NCI-H2196 treated with DMSO at 0.1 percent for 48 hours (cell line): Measurements from ENCODE around the gene STIM1.
"Not testable (repeated sequence)": the region's sequence is repeated elsewhere in the genome, so short reads cannot be mapped to it uniquely, and the experiment has no call there.

Experiments used
- DNase-seq: peaks from one replicate; lab custom pipeline; 2025; ENCODE audit not compliant: unreplicated experiment; lab: John Stamatoyannopoulos, UW

Gene STIM1

GRCh38 chr11:3854977-3855807 lies at the start of gene STIM1:
Gene STIM1 (plus strand): TSS chr11:3855664. CDS start chr11:3856271, 607 bp downstream.
- DNase-seq, result peak; percentile 91

DNA sequence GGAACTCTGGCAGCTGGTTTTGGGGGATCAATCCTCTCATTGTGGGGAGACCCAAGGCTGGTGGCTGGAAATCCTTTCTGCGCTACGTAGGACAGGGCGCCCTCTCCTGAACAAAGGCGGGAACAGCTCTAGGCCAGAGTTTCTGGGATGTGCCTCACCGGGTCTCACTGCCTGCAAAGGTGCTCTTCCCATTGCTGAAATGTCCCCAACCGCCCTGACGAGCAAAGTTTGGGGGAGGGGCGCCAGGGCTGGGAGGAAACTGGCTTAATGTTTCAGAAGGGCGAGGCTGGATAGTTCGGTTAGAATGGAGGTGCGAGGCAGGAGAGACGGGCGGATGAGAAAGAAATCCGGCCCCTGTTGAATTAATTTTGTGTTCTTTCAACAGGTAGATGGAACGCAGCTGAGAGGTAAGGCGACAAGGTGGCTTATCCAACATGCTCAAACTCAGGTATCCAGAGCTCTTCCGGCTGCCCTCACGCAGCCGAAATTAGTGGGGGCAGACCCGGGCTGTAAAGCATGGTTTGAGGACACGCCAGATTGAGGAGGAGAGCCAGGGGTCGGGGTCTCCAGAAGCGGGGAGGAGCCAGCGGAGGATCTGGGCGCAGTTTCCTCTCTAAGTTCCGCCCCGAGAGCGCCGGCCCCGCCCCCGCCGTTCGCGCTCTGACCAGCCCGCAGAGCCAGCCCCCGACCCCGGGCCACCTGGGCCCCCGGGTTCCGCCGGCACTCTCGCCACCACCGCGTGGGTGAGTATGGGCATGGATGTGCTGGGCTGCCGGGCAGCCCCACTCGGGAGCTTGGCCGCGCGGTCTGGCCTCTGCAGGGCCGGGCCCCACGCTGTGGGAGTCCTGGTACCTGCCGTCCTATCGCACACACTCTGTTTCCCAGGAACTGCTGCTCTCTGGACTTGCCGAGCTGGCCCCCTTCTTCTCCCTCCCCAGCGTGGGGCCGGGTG lies 47.3 kb upstream of the STIM1 start, which contains the start of gene PGAP2:
Gene PGAP2, plus strand, starts transcription at position 652 of the 952 bp plus-strand sequence. CDS start 2,700 bp downstream, outside the sequence.
- peak; percentile 70 for DNase-seq

DNA sequence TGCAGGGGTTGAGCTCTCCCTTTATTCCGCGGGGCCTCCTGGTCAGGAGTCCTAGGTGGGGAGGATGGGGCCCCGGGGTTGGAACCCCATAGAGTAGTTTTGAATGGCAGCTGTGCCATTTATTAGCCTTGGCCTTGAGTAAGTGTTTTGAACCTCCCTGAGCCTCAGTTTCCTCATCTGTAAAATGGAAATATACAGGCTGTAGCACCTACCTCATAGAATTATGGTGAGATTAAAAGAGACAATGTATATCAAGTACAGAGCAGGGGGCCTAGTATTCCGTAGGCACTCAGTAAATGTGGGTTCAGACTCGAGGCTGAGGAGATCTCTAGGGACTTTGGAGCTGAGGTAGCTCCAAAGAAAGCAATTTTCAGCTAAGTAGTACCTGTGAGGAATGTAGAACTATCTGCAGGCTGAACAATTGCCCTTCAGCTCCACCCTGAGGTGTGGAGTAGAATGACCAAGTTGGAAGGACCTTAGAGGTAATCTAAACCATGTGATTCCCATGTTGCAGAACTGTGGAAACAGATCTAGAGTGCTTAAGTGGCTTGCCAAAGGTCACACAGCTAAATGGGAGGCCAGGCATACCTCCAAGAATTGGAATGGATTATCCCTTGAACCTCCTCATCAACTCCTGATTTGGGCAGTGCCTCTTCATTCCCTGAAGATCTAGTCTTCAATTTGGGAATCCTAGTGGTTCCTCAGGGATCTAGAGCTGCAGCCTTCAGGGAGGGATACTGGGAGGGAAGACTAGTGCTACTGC lies 46.4 kb upstream of the STIM1 start:
- peak; percentile 75 for DNase-seq

- DNase-seq, result no peak
These were observed 45.9 kb upstream of the STIM1 start for GRCh38 chr11:3809624-3809928.

GRCh38 chr11:3810446-3810845 lies 45.0 kb upstream of the STIM1 start:
- DNase-seq, result no peak

GRCh38 chr11:3810951-3811350 lies 44.5 kb upstream of the STIM1 start:
- DNase-seq, result no peak

GRCh38 chr11:3814832-3815231 lies 40.6 kb upstream of the STIM1 start:
- not testable (repeated sequence) for DNase-seq

GRCh38 chr11:3815845-3816244 lies 39.6 kb upstream of the STIM1 start:
- no peak for DNase-seq

GRCh38 chr11:3816673-3817072 lies 38.8 kb upstream of the STIM1 start:
- no peak for DNase-seq

- no peak for DNase-seq
These were observed 38.2 kb upstream of the STIM1 start for GRCh38 chr11:3817181-3817800.

GRCh38 chr11:3820971-3821370 lies 34.5 kb upstream of the STIM1 start:
- DNase-seq, result no peak

DNA sequence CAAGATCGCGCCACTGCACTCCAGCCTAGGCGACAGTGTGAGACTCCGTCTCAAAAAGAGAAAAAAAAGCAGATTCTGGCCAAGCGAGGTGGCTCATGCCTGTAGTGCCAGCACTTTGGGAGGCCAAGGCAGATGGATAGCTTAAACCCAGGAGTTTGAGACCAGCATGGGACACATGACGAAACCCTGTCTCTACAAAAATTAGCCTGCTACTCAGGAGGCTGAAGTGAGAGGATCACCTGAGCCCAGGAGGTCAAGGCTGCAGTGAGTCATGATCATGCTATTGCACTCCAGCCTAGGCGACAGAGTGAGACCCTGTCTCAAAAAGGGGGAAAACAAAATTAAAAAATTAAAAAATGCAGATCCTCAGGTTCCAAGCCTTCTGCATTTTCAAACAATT lies 33.2 kb upstream of the STIM1 start:
- DNase-seq, result no peak

- no peak for DNase-seq
These were observed 32.2 kb upstream of the STIM1 start for GRCh38 chr11:3823303-3823702.

- DNase-seq, result no peak
These were observed 31.5 kb upstream of the STIM1 start for GRCh38 chr11:3823762-3824506.

- no peak for DNase-seq
These were observed 30.6 kb upstream of the STIM1 start for GRCh38 chr11:3824714-3825472.

DNA sequence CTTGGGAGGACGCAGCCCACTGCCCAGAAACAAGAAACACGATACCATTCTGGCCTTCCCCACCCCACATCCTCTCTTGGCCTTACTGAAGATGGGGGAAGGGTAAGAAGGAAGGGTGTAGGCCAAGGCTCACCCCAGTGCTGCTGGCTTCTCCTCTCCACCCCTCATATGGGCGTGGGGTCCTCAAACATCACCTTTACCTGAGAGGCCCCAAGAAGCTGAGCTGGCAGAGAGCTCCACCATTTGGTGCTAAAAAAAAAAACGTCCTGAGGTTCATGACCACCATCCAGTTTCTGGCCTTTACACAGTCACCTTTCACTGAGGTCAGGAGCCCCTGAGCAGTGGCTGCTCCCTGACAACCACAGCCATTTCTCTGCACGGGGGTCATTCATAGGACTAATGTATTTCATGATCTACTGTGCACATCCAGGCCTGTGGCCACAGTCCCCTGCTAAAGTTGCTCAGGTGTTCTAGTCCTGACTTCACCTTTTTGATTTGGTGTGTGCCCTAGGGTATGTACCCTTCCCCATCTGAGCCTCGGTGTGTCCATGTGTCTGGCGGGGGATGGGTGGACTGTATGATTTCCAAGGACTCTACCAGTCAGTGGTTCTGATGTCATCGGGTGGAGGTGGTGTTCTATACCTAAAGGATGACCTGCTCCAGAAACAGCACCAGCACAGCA lies 29.9 kb upstream of the STIM1 start:
- DNase-seq, result no peak

DNA sequence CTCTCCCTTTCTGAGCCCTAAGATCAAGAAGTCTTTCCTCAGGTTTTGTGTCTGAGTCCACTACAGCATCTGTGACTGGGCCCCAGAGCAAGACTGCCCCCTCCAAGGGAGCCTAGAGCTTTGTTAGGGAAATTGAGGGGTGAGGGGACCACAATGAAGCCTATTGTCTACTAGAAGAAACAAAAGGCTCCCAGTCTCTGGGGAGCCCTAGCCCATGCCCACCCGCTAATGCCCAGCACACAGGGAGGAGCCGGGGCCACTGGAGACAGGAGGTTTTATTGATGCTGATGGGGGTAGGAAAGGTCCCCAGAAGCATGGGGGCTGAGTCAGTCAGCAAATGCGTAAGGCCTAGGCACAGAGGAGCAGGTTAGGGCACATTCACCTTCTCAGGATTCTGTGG lies 28.7 kb upstream of the STIM1 start:
- DNase-seq, result no peak

DNA sequence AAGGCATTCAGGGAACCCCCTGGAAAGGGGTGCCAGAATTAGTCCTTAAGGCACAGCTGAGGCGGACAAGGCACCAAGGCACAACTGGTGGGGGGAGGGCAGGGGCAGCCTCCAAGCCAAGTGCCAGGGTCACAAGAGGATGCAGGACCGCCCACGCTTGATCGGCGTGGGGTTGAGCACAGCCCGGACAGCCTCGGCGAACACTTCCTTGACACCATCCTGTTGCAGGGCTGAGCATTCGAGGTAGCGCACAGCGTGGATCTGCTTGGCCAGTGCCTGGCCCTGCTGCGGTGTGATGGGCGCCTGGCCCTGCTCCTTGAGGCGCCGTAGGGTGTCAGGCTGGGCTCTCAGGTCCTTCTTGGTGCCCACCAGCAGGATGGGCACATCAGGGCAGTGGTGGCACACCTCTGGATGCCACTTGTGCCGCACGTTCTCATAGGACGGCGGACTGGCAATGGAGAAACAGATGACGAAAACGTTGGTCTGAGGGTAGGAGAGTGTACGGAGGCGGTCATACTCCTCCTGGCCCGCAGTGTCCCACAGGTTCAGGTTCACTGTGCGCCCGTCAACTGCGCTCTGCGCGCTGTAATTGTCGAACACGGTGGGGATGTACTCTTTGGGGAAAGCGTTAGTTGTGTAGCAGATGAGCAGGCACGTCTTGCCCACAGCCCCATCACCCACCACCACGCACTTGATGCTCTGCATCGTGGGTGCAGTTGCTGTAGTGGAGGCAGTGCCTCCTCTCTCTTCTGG lies 27.9 kb upstream of the STIM1 start:
- DNase-seq, result no peak
